RWPE1 (cell line): Measurements from ENCODE around the gene FAM187B.

ENCODE experiments used
- CTCF ChIA-PET: fragments of 350-600 bp; sonication (Branson Sonifier 250); formaldehyde crosslinking; extraction: SDS; loops from one replicate; lab custom pipeline; 2021; lab: Yijun Ruan, JAX
- POLR2A ChIA-PET: fragments of 400-600 bp; formaldehyde crosslinking; extraction: SDS; loops from one replicate; lab custom pipeline; 2020; ENCODE audit warnings: antibody characterized with exemption; ENCODE audit not compliant: low non-redundant PET; lab: Yijun Ruan, JAX
- DNase-seq: peaks from one replicate; pipeline ENCODE4 v3.0.0; 2012; ENCODE audit warnings: low spot score
- H3K27ac ChIP-seq: fragments of 450-650 bp; 2 replicates; pipeline ENCODE4 v1.5.1; 2017
- CTCF ChIP-seq: fragments of 450-650 bp; conservative IDR thresholded peaks from 2 replicates; pipeline ENCODE4 v1.5.1; 2017; ENCODE audit warnings: low read depth, mild to moderate bottlenecking

FAM187B gene

GRCh38 chr19:35176181-35176570, 52.4 kb downstream of the FAM187B start:
- no peak for TF ChIP-seq CTCF
- DNase-seq, result no peak
- H3K27ac ChIP-seq, result no peak overlapping the region
- ChIA-PET POLR2A (interaction anchor here (0.6 kb wide), 1 partner anchor 125 kb away, joined by 10 read pairs; no protein-coding TSS in a partner anchor), CTCF (interaction anchor here (0.8 kb wide), 1 partner anchor 319 kb away, joined by 5 read pairs; no protein-coding TSS in a partner anchor)
